Activated CD8-positive, alpha-beta memory T cell treated with anti-CD3 and anti-CD28 coated beads, Interleukin-2, amount 10 ng/mL, durations not matched to agents 7 days and 5 days (primary cell): ENCODE data around the gene RAB27B. TPM values are rescaled to one million over a fixed set of nuclear protein-coding genes. Genes with fewer than 3 reads are reported as not detected.

ENCODE experiments used
- ATAC-seq: fragments of 150-1000 bp; cut with Tn5 transposase; one replicate; pipeline ENCODE4 v1.10.0; 2021; ENCODE audit warnings: moderate library complexity
- CTCF ChIA-PET: fragments of 350-600 bp; sonication (Branson Sonifier 250); formaldehyde crosslinking; loops from one replicate; lab custom pipeline; 2021; ENCODE audit warnings: antibody characterized with exemption; lab: Charles Lee
- DNase-seq: peaks from one replicate; pipeline ENCODE4 v3.0.0-alpha.2; 2020
- H3K27ac Mint-ChIP-seq: one replicate; pipeline ENCODE4 v1.8.0; 2021; ENCODE audit warnings: mild to moderate bottlenecking, mixed read lengths
- H3K27me3 Mint-ChIP-seq: one replicate; pipeline ENCODE4 v1.8.0; 2021; ENCODE audit warnings: mixed read lengths
- H3K36me3 Mint-ChIP-seq: one replicate; pipeline ENCODE4 v1.8.0; 2021; ENCODE audit warnings: mild to moderate bottlenecking, mixed read lengths
- H3K4me1 Mint-ChIP-seq: one replicate; pipeline ENCODE4 v1.8.0; 2021; ENCODE audit warnings: mixed read lengths
- H3K4me3 Mint-ChIP-seq: one replicate; pipeline ENCODE4 v1.8.0; 2021; ENCODE audit warnings: mild to moderate bottlenecking, moderate library complexity, mixed read lengths
- H3K9me3 Mint-ChIP-seq: one replicate; pipeline ENCODE4 v1.8.0; 2022; ENCODE audit warnings: low read depth, mixed read lengths
- total RNA-seq, 2 experiments: library from RNA; stranded (reverse); gene quantifications; one replicate each; pipeline ENCODE4 v1.2.3, GENCODE V29; 2021

RAB27B gene
- total RNA-seq, 2 experiments from 2014 or later, result 0.66 to 3.5 TPM

GRCh38 chr18:54911551-54911950, 83.3 kb downstream of the RAB27B start:
- H3K36me3 Mint-ChIP-seq, result no peaks in the 10 kb centered on the region
- no peaks in the 10 kb centered on the region for H3K4me1 Mint-ChIP-seq
- peaks cover 3% of the 10 kb centered on the region for H3K27me3 Mint-ChIP-seq
- CTCF ChIA-PET, result no interaction called here
- H3K27ac Mint-ChIP-seq, result no peak overlapping the region
- no peak for DNase-seq
- H3K4me3 Mint-ChIP-seq, result no peak overlapping the region
- ATAC-seq, result no peak
- no peaks in the 10 kb centered on the region for H3K9me3 Mint-ChIP-seq

- H3K9me3 Mint-ChIP-seq, result no peaks in the 10 kb centered on the region
- no peaks in the 10 kb centered on the region for H3K36me3 Mint-ChIP-seq
- no peaks in the 10 kb centered on the region for H3K27me3 Mint-ChIP-seq
- ATAC-seq (no peak), DNase-seq (no peak)
- no peak overlapping the region for H3K27ac Mint-ChIP-seq
- H3K4me3 Mint-ChIP-seq, result no peak overlapping the region
- H3K4me1 Mint-ChIP-seq, result no peaks in the 10 kb centered on the region
- CTCF ChIA-PET, result no interaction called here
Observed at GRCh38 chr18:54914816-54915215, 86.5 kb downstream of the RAB27B start.

- no peak for DNase-seq
- no peak overlapping the region for H3K4me3 Mint-ChIP-seq
- no peak overlapping the region for H3K27ac Mint-ChIP-seq
- H3K9me3 Mint-ChIP-seq, result no peaks in the 10 kb centered on the region
- ATAC-seq, result no peak
- H3K4me1 Mint-ChIP-seq, result no peaks in the 10 kb centered on the region
- H3K36me3 Mint-ChIP-seq, result no peaks in the 10 kb centered on the region
- H3K27me3 Mint-ChIP-seq, result no peaks in the 10 kb centered on the region
- CTCF ChIA-PET, result no interaction called here
Observed at GRCh38 chr18:54916507-54916906, 88.2 kb downstream of the RAB27B start.

GRCh38 chr18:54918060-54918459, 89.8 kb downstream of the RAB27B start:
- CTCF ChIA-PET, result no interaction called here
- ATAC-seq (no peak), DNase-seq (no peak)
- no peaks in the 10 kb centered on the region for H3K36me3 Mint-ChIP-seq
- no peaks in the 10 kb centered on the region for H3K27me3 Mint-ChIP-seq
- no peak overlapping the region for H3K27ac Mint-ChIP-seq
- H3K4me3 Mint-ChIP-seq, result no peak overlapping the region
- H3K4me1 Mint-ChIP-seq, result no peaks in the 10 kb centered on the region
- no peaks in the 10 kb centered on the region for H3K9me3 Mint-ChIP-seq

GRCh38 chr18:54919412-54919811, 91.1 kb downstream of the RAB27B start:
- no peak overlapping the region for H3K4me3 Mint-ChIP-seq
- CTCF ChIA-PET, result no interaction called here

GRCh38 chr18:54923339-54923956, 95.2 kb downstream of the RAB27B start:
- Mint-ChIP-seq H3K36me3 (no peaks in the 10 kb centered on the region), H3K27me3 (no peaks in the 10 kb centered on the region), H3K4me1 (peaks cover 2% of the 10 kb centered on the region), H3K27ac (no peak overlapping the region), H3K4me3 (no peak overlapping the region), H3K9me3 (no peaks in the 10 kb centered on the region)
- CTCF ChIA-PET, result no interaction called here
- DNase-seq (no peak), ATAC-seq (no peak)

More at GRCh38 chr18:54919412-54919811, 91.1 kb downstream of the RAB27B start:
- Mint-ChIP-seq H3K27me3 (no peaks in the 10 kb centered on the region), H3K36me3 (no peaks in the 10 kb centered on the region), H3K9me3 (no peaks in the 10 kb centered on the region), H3K4me1 (no peaks in the 10 kb centered on the region), H3K27ac (no peak overlapping the region)
- no peak for DNase-seq
- no peak for ATAC-seq

GRCh38 chr18:54924948-54925347, 96.7 kb downstream of the RAB27B start:
- Mint-ChIP-seq H3K27ac (no peak overlapping the region), H3K4me1 (peaks cover 2% of the 10 kb centered on the region), H3K4me3 (no peak overlapping the region), H3K27me3 (no peaks in the 10 kb centered on the region), H3K9me3 (no peaks in the 10 kb centered on the region), H3K36me3 (no peaks in the 10 kb centered on the region)
- no peak for ATAC-seq
- no peak for DNase-seq
- CTCF ChIA-PET, result no interaction called here

GRCh38 chr18:54926593-54927325, 98.5 kb downstream of the RAB27B start:
- Mint-ChIP-seq H3K4me3 (no peak overlapping the region), H3K27me3 (no peaks in the 10 kb centered on the region), H3K4me1 (peaks cover 2% of the 10 kb centered on the region), H3K36me3 (no peaks in the 10 kb centered on the region), H3K9me3 (no peaks in the 10 kb centered on the region), H3K27ac (no peak overlapping the region)
- CTCF ChIA-PET, result no interaction called here
- no peak for DNase-seq
- no peak for ATAC-seq

GRCh38 chr18:54928236-54928635, 100.0 kb downstream of the RAB27B start:
- H3K4me3 Mint-ChIP-seq, result no peak overlapping the region
- peaks cover 2% of the 10 kb centered on the region for H3K4me1 Mint-ChIP-seq
- no peak for ATAC-seq
- no peak for DNase-seq
- H3K9me3 Mint-ChIP-seq, result no peaks in the 10 kb centered on the region
- H3K27me3 Mint-ChIP-seq, result no peaks in the 10 kb centered on the region
- H3K27ac Mint-ChIP-seq, result no peak overlapping the region
- CTCF ChIA-PET, result no interaction called here
- H3K36me3 Mint-ChIP-seq, result no peaks in the 10 kb centered on the region

GRCh38 chr18:54931152-54931551, 102.9 kb downstream of the RAB27B start:
- CTCF ChIA-PET, result no interaction called here
- Mint-ChIP-seq H3K9me3 (no peaks in the 10 kb centered on the region), H3K36me3 (no peaks in the 10 kb centered on the region), H3K4me3 (no peak overlapping the region), H3K4me1 (no peaks in the 10 kb centered on the region), H3K27ac (no peak overlapping the region), H3K27me3 (peaks cover 3% of the 10 kb centered on the region)
- no peak for DNase-seq
- ATAC-seq, result no peak

- ATAC-seq, result no peak
- Mint-ChIP-seq H3K36me3 (no peaks in the 10 kb centered on the region), H3K27me3 (peaks cover 3% of the 10 kb centered on the region), H3K4me1 (no peaks in the 10 kb centered on the region), H3K4me3 (no peak overlapping the region), H3K27ac (no peak overlapping the region), H3K9me3 (no peaks in the 10 kb centered on the region)
- no peak for DNase-seq
- CTCF ChIA-PET, result no interaction called here
Observed at GRCh38 chr18:54932472-54932871, 104.2 kb downstream of the RAB27B start.

- Mint-ChIP-seq H3K27ac (no peak overlapping the region), H3K4me3 (no peak overlapping the region), H3K9me3 (no peaks in the 10 kb centered on the region), H3K36me3 (no peaks in the 10 kb centered on the region), H3K27me3 (peaks cover 3% of the 10 kb centered on the region), H3K4me1 (no peaks in the 10 kb centered on the region)
- ATAC-seq, result no peak
- CTCF ChIA-PET, result no interaction called here
- DNase-seq, result no peak
Observed at GRCh38 chr18:54938506-54938905, 110.2 kb downstream of the RAB27B start.

GRCh38 chr18:54939361-54939917, 111.2 kb downstream of the RAB27B start:
- no peak for DNase-seq
- CTCF ChIA-PET, result no interaction called here
- H3K9me3 Mint-ChIP-seq, result no peaks in the 10 kb centered on the region
- no peaks in the 10 kb centered on the region for H3K4me1 Mint-ChIP-seq
- H3K36me3 Mint-ChIP-seq, result no peaks in the 10 kb centered on the region
- H3K27ac Mint-ChIP-seq, result no peak overlapping the region
- no peaks in the 10 kb centered on the region for H3K27me3 Mint-ChIP-seq
- H3K4me3 Mint-ChIP-seq, result no peak overlapping the region
- no peak for ATAC-seq

- no peak for ATAC-seq
- H3K27ac Mint-ChIP-seq, result no peak overlapping the region
- CTCF ChIA-PET, result no interaction called here
- H3K36me3 Mint-ChIP-seq, result no peaks in the 10 kb centered on the region
- peaks cover 9% of the 10 kb centered on the region for H3K4me1 Mint-ChIP-seq
- H3K4me3 Mint-ChIP-seq, result no peak overlapping the region
- no peaks in the 10 kb centered on the region for H3K27me3 Mint-ChIP-seq
- no peak for DNase-seq
- H3K9me3 Mint-ChIP-seq, result no peaks in the 10 kb centered on the region
Observed at GRCh38 chr18:54942144-54942543, 113.9 kb downstream of the RAB27B start.
